OCI-LY1 (cell line): Measurements from ENCODE around the gene LAMA5.

Source experiments
- H2AFZ ChIP-seq: fragments of 200-600 bp; sonication (generic), shearing (Covaris generic); 2 replicates; pipeline ENCODE4 v1.6.0; 2014; ENCODE audit warnings: antibody characterized with exemption, mild to moderate bottlenecking, low read length
- H3F3A ChIP-seq: fragments of 200-600 bp; sonication (generic), shearing (Covaris generic); 2 replicates; pipeline ENCODE4 v1.6.0; 2014; ENCODE audit warnings: mild to moderate bottlenecking, antibody characterized with exemption, low read length, moderate library complexity; ENCODE audit not compliant: insufficient read depth
- H3K27ac ChIP-seq: fragments of 200-600 bp; sonication (generic); 2 replicates; pipeline ENCODE4 v1.5.1; 2014; ENCODE audit warnings: low read length, mixed run types, mild to moderate bottlenecking, low read depth; ENCODE audit not compliant: poor library complexity, severe bottlenecking
- H3K27me3 ChIP-seq: fragments of 200-600 bp; sonication (generic); 2 replicates; pipeline ENCODE4 v1.6.0; 2014; ENCODE audit warnings: antibody characterized with exemption, mild to moderate bottlenecking, low read length, moderate library complexity; ENCODE audit not compliant: insufficient read depth
- H3K36me3 ChIP-seq: fragments of 200-600 bp; sonication (generic); 2 replicates; pipeline ENCODE4 v1.6.1; 2014; ENCODE audit warnings: mild to moderate bottlenecking, antibody characterized with exemption, low read length, moderate library complexity, mixed read lengths; ENCODE audit not compliant: insufficient read depth
- H3K4me1 ChIP-seq: fragments of 200-600 bp; sonication (generic); 2 replicates; pipeline ENCODE4 v1.5.1; 2014; ENCODE audit warnings: mild to moderate bottlenecking, low read length, moderate library complexity; ENCODE audit not compliant: insufficient read depth, severe bottlenecking
- H3K4me2 ChIP-seq: fragments of 200-600 bp; sonication (generic), shearing (Covaris generic); 2 replicates; pipeline ENCODE4 v1.6.1; 2014; ENCODE audit warnings: low read length
- H3K4me3 ChIP-seq: fragments of 200-600 bp; sonication (generic); 2 replicates; pipeline ENCODE4 v1.5.1; 2014; ENCODE audit warnings: low read length, low read depth, mild to moderate bottlenecking, mixed read lengths; ENCODE audit not compliant: poor library complexity, severe bottlenecking
- H3K79me2 ChIP-seq: fragments of 200-600 bp; shearing (Covaris generic); 2 replicates; pipeline ENCODE4 v1.6.1; 2016; ENCODE audit warnings: mixed run types, low read length, mixed read lengths; ENCODE audit not compliant: insufficient read depth
- H3K9ac ChIP-seq: fragments of 200-600 bp; sonication (generic), shearing (Covaris generic); 2 replicates; pipeline ENCODE4 v1.6.1; 2014; ENCODE audit warnings: mild to moderate bottlenecking, low read length, mixed read lengths
- H3K9me2 ChIP-seq: fragments of 200-600 bp; sonication (generic), shearing (Covaris generic); 2 replicates; pipeline ENCODE4 v1.6.1; 2014; ENCODE audit warnings: low read depth, mild to moderate bottlenecking, low read length, mixed read lengths
- H3K9me3 ChIP-seq: fragments of 200-600 bp; shearing (Covaris generic); 2 replicates; pipeline ENCODE4 v1.6.1; 2014; ENCODE audit warnings: low read length, mixed read lengths
- H4K20me1 ChIP-seq: fragments of 200-600 bp; sonication (generic), shearing (Covaris generic); 2 replicates; pipeline ENCODE4 v1.6.0; 2016; ENCODE audit warnings: mild to moderate bottlenecking, low read length; ENCODE audit not compliant: insufficient read depth
- EZH2 ChIP-seq: fragments of 200-600 bp; sonication (generic), shearing (Covaris generic); IDR thresholded peaks from 2 replicates; pipeline ENCODE4 v1.8.0; 2017; ENCODE audit warnings: borderline replicate concordance, mixed run types, mild to moderate bottlenecking, antibody characterized with exemption, low read length, moderate library complexity, mixed read lengths
- TF ChIP-seq, protein P1 (sequence below): fragments of 200-600 bp; sonication (generic), shearing (Covaris generic); IDR thresholded peaks from 2 replicates; pipeline ENCODE4 v1.5.1; 2017; ENCODE audit warnings: mild to moderate bottlenecking, antibody characterized with exemption, low read length, moderate library complexity, mixed read lengths

The LAMA5 gene

GRCh38 chr20:62330576-62331317 is 36.4 kb downstream of the LAMA5 start:
- Histone ChIP-seq H3K4me2 (no peak overlapping the region), H3K9ac (no peak overlapping the region), H3F3A (no peaks in the 10 kb centered on the region), H3K79me2 (no peaks in the 10 kb centered on the region), H2AFZ (no peak overlapping the region), H3K9me3 (no peaks in the 10 kb centered on the region), H3K4me1 (peaks cover 6% of the 10 kb centered on the region), H3K27ac (no peak overlapping the region), H3K36me3 (no peaks in the 10 kb centered on the region; the same call in 1 of the 2 replicates), H3K4me3 (no peak overlapping the region), H3K27me3 (0 out of 2 replicates have a peak, but pooled peaks cover 6% of the 10 kb centered on the region), H3K9me2 (no peaks in the 10 kb centered on the region), H4K20me1 (no peaks in the 10 kb centered on the region)
- no peak for TF ChIP-seq EZH2
- TF ChIP-seq, protein P1, sequence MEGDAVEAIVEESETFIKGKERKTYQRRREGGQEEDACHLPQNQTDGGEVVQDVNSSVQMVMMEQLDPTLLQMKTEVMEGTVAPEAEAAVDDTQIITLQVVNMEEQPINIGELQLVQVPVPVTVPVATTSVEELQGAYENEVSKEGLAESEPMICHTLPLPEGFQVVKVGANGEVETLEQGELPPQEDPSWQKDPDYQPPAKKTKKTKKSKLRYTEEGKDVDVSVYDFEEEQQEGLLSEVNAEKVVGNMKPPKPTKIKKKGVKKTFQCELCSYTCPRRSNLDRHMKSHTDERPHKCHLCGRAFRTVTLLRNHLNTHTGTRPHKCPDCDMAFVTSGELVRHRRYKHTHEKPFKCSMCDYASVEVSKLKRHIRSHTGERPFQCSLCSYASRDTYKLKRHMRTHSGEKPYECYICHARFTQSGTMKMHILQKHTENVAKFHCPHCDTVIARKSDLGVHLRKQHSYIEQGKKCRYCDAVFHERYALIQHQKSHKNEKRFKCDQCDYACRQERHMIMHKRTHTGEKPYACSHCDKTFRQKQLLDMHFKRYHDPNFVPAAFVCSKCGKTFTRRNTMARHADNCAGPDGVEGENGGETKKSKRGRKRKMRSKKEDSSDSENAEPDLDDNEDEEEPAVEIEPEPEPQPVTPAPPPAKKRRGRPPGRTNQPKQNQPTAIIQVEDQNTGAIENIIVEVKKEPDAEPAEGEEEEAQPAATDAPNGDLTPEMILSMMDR, result no peak

- Histone ChIP-seq H2AFZ (no peak overlapping the region), H3K27ac (no peak overlapping the region), H3K9ac (no peak overlapping the region), H3K4me2 (no peak overlapping the region), H3K9me3 (0 out of 2 replicates have a peak, but pooled peaks cover 4% of the 10 kb centered on the region), H3K36me3 (no peaks in the 10 kb centered on the region; the same call in 1 of the 2 replicates), H3F3A (no peaks in the 10 kb centered on the region), H3K79me2 (no peaks in the 10 kb centered on the region), H3K27me3 (0 out of 2 replicates have a peak, but pooled peaks cover 6% of the 10 kb centered on the region), H4K20me1 (no peaks in the 10 kb centered on the region), H3K9me2 (no peaks in the 10 kb centered on the region), H3K4me1 (peaks cover 6% of the 10 kb centered on the region), H3K4me3 (no peak overlapping the region)
- TF ChIP-seq, protein P1, result no peak
- no peak for TF ChIP-seq EZH2
These were observed 37.4 kb downstream of the LAMA5 start for GRCh38 chr20:62329389-62330377.

GRCh38 chr20:62328684-62329388 is 38.3 kb downstream of the LAMA5 start:
- Histone ChIP-seq H4K20me1 (no peaks in the 10 kb centered on the region), H3K27ac (no peak overlapping the region), H3K9me2 (no peaks in the 10 kb centered on the region), H3K79me2 (no peaks in the 10 kb centered on the region), H2AFZ (no peak overlapping the region), H3K9me3 (0 out of 2 replicates have a peak, but pooled peaks cover 4% of the 10 kb centered on the region), H3K36me3 (no peaks in the 10 kb centered on the region; the same call in 1 of the 2 replicates), H3K4me3 (no peak overlapping the region), H3F3A (no peaks in the 10 kb centered on the region), H3K9ac (no peak overlapping the region), H3K27me3 (0 out of 2 replicates have a peak, but pooled peaks cover 6% of the 10 kb centered on the region), H3K4me2 (no peak overlapping the region), H3K4me1 (peaks cover 6% of the 10 kb centered on the region)
- TF ChIP-seq, protein P1, result no peak
- TF ChIP-seq EZH2, result no peak
